Fibroblast of lung (primary cell): ENCODE measurements around the gene NCAM2. TPM values are rescaled to one million over a fixed set of nuclear protein-coding genes. Genes with fewer than 3 reads are reported as not detected.

Experiments
- DNase-seq, 2 donors: peaks; one replicate each; pipeline versions ENCODE4 v3.0.0 to v3.0.0-alpha.2; 2010; ENCODE audit warnings: low read depth in 2 of 2
- H2AFZ ChIP-seq: 2 replicates; pipeline ENCODE4 v1.5.1; 2012; ENCODE audit warnings: low read length, control low read depth, inconsistent platforms
- H3K27ac ChIP-seq: 2 replicates; pipeline ENCODE4 v1.5.1; 2011; ENCODE audit warnings: low read length, control low read depth; ENCODE audit not compliant: insufficient read depth
- H3K27me3 ChIP-seq: 2 replicates; pipeline ENCODE4 v1.5.1; 2011; ENCODE audit warnings: mild to moderate bottlenecking, low read length; ENCODE audit not compliant: control insufficient read depth, insufficient read depth
- H3K36me3 ChIP-seq: 2 replicates; pipeline ENCODE4 v1.5.1; 2011; ENCODE audit warnings: low read length; ENCODE audit not compliant: control insufficient read depth, insufficient read depth
- H3K4me1 ChIP-seq: 2 replicates; pipeline ENCODE4 v1.5.1; 2011; ENCODE audit warnings: low read length; ENCODE audit not compliant: control insufficient read depth, insufficient read depth; ENCODE audit errors: extremely low read depth
- H3K4me2 ChIP-seq: 2 replicates; pipeline ENCODE4 v1.5.1; 2011; ENCODE audit warnings: low read length, control low read depth; ENCODE audit not compliant: insufficient read depth; ENCODE audit errors: extremely low read depth
- H3K4me3 ChIP-seq, 4 experiments: fragments of 200-600 bp in 1 of 4; sonication (generic) in 1 of 4; replicated peaks in 1 of 4; 2 replicates each; pipeline ENCODE4 v1.5.1; 2011 to 2016; ENCODE audit warnings: low read length in 4 of 4, low read depth in 3 of 4, mild to moderate bottlenecking in 3 of 4, control low read depth in 2 of 4, inconsistent platforms in 1 of 4, mixed read lengths in 1 of 4; ENCODE audit not compliant: insufficient read depth in 1 of 4; ENCODE audit errors: control extremely low read depth in 1 of 4
- H3K79me2 ChIP-seq: 2 replicates; pipeline ENCODE4 v1.5.1; 2012; ENCODE audit warnings: mild to moderate bottlenecking, low read length, inconsistent platforms; ENCODE audit not compliant: control insufficient read depth, insufficient read depth
- H3K9ac ChIP-seq: 2 replicates; pipeline ENCODE4 v1.5.1; 2011; ENCODE audit warnings: mild to moderate bottlenecking, low read length, control low read depth; ENCODE audit not compliant: insufficient read depth
- H3K9me3 ChIP-seq: 2 replicates; pipeline ENCODE4 v1.5.1; 2012; ENCODE audit warnings: low read depth, low read length; ENCODE audit not compliant: control insufficient read depth, insufficient read depth
- H4K20me1 ChIP-seq: 2 replicates; pipeline ENCODE4 v1.5.1; 2011; ENCODE audit warnings: low read length; ENCODE audit not compliant: control insufficient read depth, insufficient read depth; ENCODE audit errors: extremely low read depth
- EZH2 ChIP-seq: IDR thresholded peaks from 2 replicates; pipeline ENCODE4 v1.5.1; 2012; ENCODE audit warnings: low read length, control low read depth, mild to moderate bottlenecking; ENCODE audit errors: missing control alignments
- polyA plus RNA-seq, 2 donors: library from polyadenylated mRNA; depleted of rRNA in 1 of 2; stranded (reverse) in 1 of 2; unstranded in 1 of 2; fragments of >200 nt; gene quantifications; 2 replicates each; pipeline ENCODE4 v1.2.1, GENCODE V29; 2011 to 2012; ENCODE audit warnings: missing spikeins in 1 of 2
- total RNA-seq: library from RNA; depleted of rRNA; stranded (reverse); fragments of >200 nt; gene quantifications from 2 replicates; pipeline ENCODE4 v1.2.1, GENCODE V29; 2014
- TF ChIP-seq, protein P1 (sequence below), 2 donors: IDR thresholded peaks in 1 of 2; conservative IDR thresholded peaks in 1 of 2; 1 replicate in 1 of 2; 2 replicates in 1 of 2; pipeline ENCODE4 v1.5.1; 2011 to 2012; ENCODE audit warnings: low read length in 2 of 2, control low read depth in 1 of 2, inconsistent platforms in 1 of 2, low read depth in 1 of 2, mild to moderate bottlenecking in 1 of 2

Gene NCAM2
- total and polyA plus RNA-seq, 2 donors (not counting 1 experiment from before 2014, with no cell fraction given), result 5.6 to 11.1 TPM

DNA sequence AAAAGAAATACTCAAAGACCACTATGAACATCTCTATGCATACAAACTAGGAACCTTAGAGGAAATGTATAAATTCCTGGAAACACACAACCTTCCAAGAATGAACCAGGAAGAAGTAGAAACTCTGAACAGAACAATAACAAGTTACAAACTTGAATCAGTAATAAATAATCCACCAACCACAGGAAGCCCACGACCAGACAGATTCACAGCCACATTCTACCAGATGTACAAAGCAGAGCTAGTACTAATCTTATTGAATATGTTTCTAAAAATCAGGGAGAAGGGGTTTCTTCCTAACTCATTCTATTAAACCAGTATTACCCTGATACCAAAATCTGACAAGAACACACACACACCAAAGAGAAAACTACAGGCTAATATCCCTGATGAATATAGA is 263.8 kb downstream of the NCAM2 start:
- DNase-seq, result no peak
- Histone ChIP-seq H3K4me2 (no peak overlapping the region), H3K4me3 (no peak overlapping the region), H3K27ac (no peak overlapping the region), H3K27me3 (no peaks in the 10 kb centered on the region), H4K20me1 (no peaks in the 10 kb centered on the region), H2AFZ (no peak overlapping the region), H3K9me3 (no peaks in the 10 kb centered on the region), H3K9ac (no peak overlapping the region), H3K79me2 (no peaks in the 10 kb centered on the region), H3K36me3 (no peaks in the 10 kb centered on the region), H3K4me1 (no peaks in the 10 kb centered on the region)
- TF ChIP-seq, protein P1, sequence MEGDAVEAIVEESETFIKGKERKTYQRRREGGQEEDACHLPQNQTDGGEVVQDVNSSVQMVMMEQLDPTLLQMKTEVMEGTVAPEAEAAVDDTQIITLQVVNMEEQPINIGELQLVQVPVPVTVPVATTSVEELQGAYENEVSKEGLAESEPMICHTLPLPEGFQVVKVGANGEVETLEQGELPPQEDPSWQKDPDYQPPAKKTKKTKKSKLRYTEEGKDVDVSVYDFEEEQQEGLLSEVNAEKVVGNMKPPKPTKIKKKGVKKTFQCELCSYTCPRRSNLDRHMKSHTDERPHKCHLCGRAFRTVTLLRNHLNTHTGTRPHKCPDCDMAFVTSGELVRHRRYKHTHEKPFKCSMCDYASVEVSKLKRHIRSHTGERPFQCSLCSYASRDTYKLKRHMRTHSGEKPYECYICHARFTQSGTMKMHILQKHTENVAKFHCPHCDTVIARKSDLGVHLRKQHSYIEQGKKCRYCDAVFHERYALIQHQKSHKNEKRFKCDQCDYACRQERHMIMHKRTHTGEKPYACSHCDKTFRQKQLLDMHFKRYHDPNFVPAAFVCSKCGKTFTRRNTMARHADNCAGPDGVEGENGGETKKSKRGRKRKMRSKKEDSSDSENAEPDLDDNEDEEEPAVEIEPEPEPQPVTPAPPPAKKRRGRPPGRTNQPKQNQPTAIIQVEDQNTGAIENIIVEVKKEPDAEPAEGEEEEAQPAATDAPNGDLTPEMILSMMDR (conservative IDR thresholded peaks at IDR 0.05 in 1 of 2, IDR thresholded peaks at IDR 0.05 in 1 of 2; ENCODE audit: low read depth in 1 of 2, low read length in 2 of 2), result no peak
- no peak for TF ChIP-seq EZH2

DNA sequence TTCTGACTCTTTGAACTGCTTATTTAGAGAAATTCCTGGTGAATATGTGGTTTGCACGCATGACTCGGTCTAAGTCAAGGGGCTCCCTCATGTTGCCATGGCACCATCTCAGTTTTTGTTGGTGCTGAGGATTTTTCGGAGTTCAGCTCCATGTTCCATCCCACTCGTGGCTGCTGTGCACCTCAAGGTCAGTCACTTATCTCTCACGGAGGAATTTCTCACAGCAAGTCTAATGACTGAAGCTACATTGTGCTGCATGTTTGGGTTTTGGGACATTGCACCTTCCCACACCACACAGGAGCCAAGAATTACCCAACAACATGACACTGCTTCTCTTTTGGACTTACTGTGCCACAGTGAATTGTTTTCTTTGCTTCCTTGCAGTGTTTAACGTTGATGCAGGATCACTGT is 269.9 kb downstream of the NCAM2 start:
- DNase-seq, result peak in 1 of 2 donors; percentile 62
- H3K4me1 ChIP-seq, result no peaks in the 10 kb centered on the region
- H3K4me2 ChIP-seq, result no peak overlapping the region
- H3K27ac ChIP-seq, result no peak overlapping the region
- H2AFZ ChIP-seq, result no peak overlapping the region
- H3K9me3 ChIP-seq, result no peaks in the 10 kb centered on the region
- H3K27me3 ChIP-seq, result no peaks in the 10 kb centered on the region
- no peaks in the 10 kb centered on the region for H4K20me1 ChIP-seq
- TF ChIP-seq, protein P1 (conservative IDR thresholded peaks at IDR 0.05 in 1 of 2, IDR thresholded peaks at IDR 0.05 in 1 of 2; ENCODE audit: low read depth in 1 of 2, low read length in 2 of 2), result no peak
- no peak for TF ChIP-seq EZH2
- H3K36me3 ChIP-seq, result no peaks in the 10 kb centered on the region
- H3K9ac ChIP-seq, result no peak overlapping the region
- H3K79me2 ChIP-seq, result no peaks in the 10 kb centered on the region
- H3K4me3 ChIP-seq, result no peak overlapping the region

DNA sequence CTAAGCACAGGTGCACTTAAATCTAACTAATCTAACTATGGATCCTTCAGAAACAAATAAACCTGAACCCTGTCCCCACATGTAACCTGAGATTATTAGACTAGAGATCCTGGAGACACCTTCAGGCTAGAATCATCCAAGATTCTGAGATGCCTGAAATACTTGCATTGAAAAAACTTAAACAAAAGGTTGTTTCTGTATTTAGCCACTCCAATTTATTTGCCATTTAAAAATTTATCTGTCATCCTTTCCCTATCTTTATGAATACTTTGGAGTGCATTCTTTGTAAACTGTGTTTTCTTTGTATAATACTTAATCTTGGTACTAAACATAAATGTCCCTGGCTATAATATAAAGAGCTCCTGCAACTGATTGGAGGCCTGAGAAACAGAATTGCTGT is 270.7 kb downstream of the NCAM2 start:
- TF ChIP-seq EZH2, result no peak
- TF ChIP-seq, protein P1 (conservative IDR thresholded peaks at IDR 0.05 in 1 of 2, IDR thresholded peaks at IDR 0.05 in 1 of 2; ENCODE audit: low read depth in 1 of 2, low read length in 2 of 2), result no peak
- no peaks in the 10 kb centered on the region for H3K27me3 ChIP-seq
- no peaks in the 10 kb centered on the region for H3K79me2 ChIP-seq
- no peak overlapping the region for H3K27ac ChIP-seq
- H3K9ac ChIP-seq, result no peak overlapping the region
- H3K4me2 ChIP-seq, result no peak overlapping the region
- H3K9me3 ChIP-seq, result no peaks in the 10 kb centered on the region
- H3K36me3 ChIP-seq, result no peaks in the 10 kb centered on the region
- H3K4me3 ChIP-seq, result no peak overlapping the region
- H2AFZ ChIP-seq, result no peak overlapping the region
- no peaks in the 10 kb centered on the region for H4K20me1 ChIP-seq
- no peaks in the 10 kb centered on the region for H3K4me1 ChIP-seq
- DNase-seq, result no peak
